ENCODE data around the gene MIGA2. TPM values are rescaled to one million over a fixed set of nuclear protein-coding genes. Genes with fewer than 3 reads are reported as not detected.

MIGA2 gene
- total RNA-seq, 1 experiment from 2014 or later, result 23.7 TPM

DNA sequence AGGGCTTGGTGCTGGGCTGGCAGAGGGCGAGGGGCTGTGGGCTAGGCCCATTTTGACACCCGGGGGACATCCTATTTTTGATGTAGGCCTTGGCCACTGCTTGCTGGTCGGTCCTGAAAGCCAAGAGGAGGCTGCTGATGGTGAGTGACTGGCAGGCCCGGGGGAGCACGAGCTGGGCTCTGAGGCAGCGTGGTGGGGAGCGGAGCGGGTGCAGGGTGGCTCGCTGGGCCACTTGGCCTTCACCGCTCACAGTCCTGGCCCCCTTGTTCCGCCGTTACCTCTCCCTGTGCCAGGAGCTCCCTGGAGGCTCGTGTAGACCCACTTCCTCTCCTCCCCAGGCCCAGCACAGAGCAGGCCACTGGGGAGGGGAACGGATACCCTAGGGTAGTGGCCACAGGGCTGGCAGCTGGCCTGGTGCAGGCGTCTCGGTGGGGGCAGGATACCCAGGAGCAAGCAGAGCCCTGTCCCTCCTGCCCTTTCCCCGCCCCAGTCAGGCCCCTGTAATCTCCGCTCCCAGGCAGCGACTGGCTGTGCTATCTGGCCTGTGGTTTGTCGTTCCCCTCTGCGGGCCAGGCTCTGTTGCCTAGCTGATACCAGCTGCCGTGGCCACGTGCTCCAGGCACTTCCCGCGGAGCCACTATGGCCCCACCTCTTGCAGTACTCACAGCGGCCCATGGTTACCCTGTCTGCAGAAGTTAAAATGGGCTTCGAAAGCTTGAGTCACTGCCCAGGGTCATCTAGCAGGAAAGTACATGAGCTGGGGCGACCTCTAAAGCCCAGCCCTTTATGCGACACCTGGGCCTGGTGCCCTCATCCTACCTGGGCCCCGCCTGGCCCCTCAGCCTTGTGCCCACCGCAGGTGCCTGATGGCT is 32.8 kb downstream of the MIGA2 start:
- RAD21 ChIA-PET (ENCODE audit: low non-redundant PET in 1 of 2, low total read pairs in 2 of 2, uncharacterized antibody in 2 of 2, unreplicated experiment in 2 of 2), result no interaction called here

More for the DNA sequence above, 32.8 kb downstream of the MIGA2 start:
- TF ChIP-seq, protein P1, sequence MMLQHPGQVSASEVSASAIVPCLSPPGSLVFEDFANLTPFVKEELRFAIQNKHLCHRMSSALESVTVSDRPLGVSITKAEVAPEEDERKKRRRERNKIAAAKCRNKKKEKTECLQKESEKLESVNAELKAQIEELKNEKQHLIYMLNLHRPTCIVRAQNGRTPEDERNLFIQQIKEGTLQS (IDR thresholded peaks at IDR 0.05), result no peak
- TF ChIP-seq TCF7L2 (IDR thresholded peaks at IDR 0.05; ENCODE audit: borderline replicate concordance, extremely low read depth, insufficient read depth, insufficient read length), result no peak
- TF ChIP-seq EZH2phosphoT487 (IDR thresholded peaks at IDR 0.05; ENCODE audit: borderline replicate concordance), result no peak
- no peak for TF ChIP-seq SP1 (IDR thresholded peaks at IDR 0.05; ENCODE audit: low read depth)
- TF ChIP-seq SRF (IDR thresholded peaks at IDR 0.05; ENCODE audit: low read depth), result no peak
- TF ChIP-seq RAD21 (IDR thresholded peaks at IDR 0.05; ENCODE audit: low read depth), result no peak
- TF ChIP-seq CTCF (IDR thresholded peaks at IDR 0.05 in 2 of 3, conservative IDR thresholded peaks at IDR 0.05 in 1 of 3; ENCODE audit: borderline replicate concordance in 1 of 3, insufficient read depth in 1 of 3, low read depth in 2 of 3, low read length in 2 of 3), result no peak
- no peak for TF ChIP-seq YY1 (IDR thresholded peaks at IDR 0.05; ENCODE audit: extremely low read depth, insufficient replicate concordance, low read depth, low read length)
- no peak for TF ChIP-seq FOSL1 (IDR thresholded peaks at IDR 0.05; ENCODE audit: low read depth)
- TF ChIP-seq ZFX (IDR thresholded peaks at IDR 0.05), result no peak
- TF ChIP-seq, protein P2, sequence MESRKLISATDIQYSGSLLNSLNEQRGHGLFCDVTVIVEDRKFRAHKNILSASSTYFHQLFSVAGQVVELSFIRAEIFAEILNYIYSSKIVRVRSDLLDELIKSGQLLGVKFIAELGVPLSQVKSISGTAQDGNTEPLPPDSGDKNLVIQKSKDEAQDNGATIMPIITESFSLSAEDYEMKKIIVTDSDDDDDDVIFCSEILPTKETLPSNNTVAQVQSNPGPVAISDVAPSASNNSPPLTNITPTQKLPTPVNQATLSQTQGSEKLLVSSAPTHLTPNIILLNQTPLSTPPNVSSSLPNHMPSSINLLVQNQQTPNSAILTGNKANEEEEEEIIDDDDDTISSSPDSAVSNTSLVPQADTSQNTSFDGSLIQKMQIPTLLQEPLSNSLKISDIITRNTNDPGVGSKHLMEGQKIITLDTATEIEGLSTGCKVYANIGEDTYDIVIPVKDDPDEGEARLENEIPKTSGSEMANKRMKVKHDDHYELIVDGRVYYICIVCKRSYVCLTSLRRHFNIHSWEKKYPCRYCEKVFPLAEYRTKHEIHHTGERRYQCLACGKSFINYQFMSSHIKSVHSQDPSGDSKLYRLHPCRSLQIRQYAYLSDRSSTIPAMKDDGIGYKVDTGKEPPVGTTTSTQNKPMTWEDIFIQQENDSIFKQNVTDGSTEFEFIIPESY (IDR thresholded peaks at IDR 0.05; ENCODE audit: extremely low read depth, insufficient replicate concordance, low read length), result no peak
- no peak for TF ChIP-seq SIN3A (IDR thresholded peaks at IDR 0.05; ENCODE audit: low read depth)
- TF ChIP-seq CEBPB (IDR thresholded peaks at IDR 0.05; ENCODE audit: low read depth), result no peak
- no peak for TF ChIP-seq EZH2 (IDR thresholded peaks at IDR 0.05)
- TF ChIP-seq, protein P3, sequence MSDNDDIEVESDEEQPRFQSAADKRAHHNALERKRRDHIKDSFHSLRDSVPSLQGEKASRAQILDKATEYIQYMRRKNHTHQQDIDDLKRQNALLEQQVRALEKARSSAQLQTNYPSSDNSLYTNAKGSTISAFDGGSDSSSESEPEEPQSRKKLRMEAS (IDR thresholded peaks at IDR 0.05), result no peak
- Histone ChIP-seq H2AFZ (ENCODE audit: low read depth, low read length, poor library complexity, severe bottlenecking) (no peak overlapping the region), H3K4me3 (replicated peaks in 1 of 2; ENCODE audit: low read depth in 1 of 2, low read length in 2 of 2) (no peak overlapping the region), H3K9me3 (ENCODE audit: control insufficient read depth in 1 of 2, insufficient read depth in 1 of 2, low read depth in 1 of 2, low read length in 2 of 2) (no peaks in the 10 kb centered on the region), H3K27ac (ENCODE audit: low read depth, low read length) (no peak overlapping the region), H4K20me1 (ENCODE audit: insufficient read depth) (no peaks in the 10 kb centered on the region), H3K9me2 (ENCODE audit: insufficient read depth) (no peaks in the 10 kb centered on the region), H3K27me3 (ENCODE audit: insufficient read depth, low read length) (no peaks in the 10 kb centered on the region), H3K9ac (ENCODE audit: low read length) (no peak overlapping the region), H3K79me2 (ENCODE audit: insufficient read depth, low read length) (no peaks in the 10 kb centered on the region), H3K36me3 (ENCODE audit: control insufficient read depth in 1 of 2, insufficient read depth in 2 of 2, low read length in 2 of 2) (no peaks in the 10 kb centered on the region), H3K4me1 (ENCODE audit: control insufficient read depth in 1 of 2, insufficient read depth in 2 of 2, low read length in 2 of 2) (no peaks in the 10 kb centered on the region), H3K4me2 (ENCODE audit: low read length) (no peak overlapping the region)
- DNase-seq (ENCODE audit: low read depth, low spot score) (no peak), ATAC-seq (no peak)
- intact Hi-C loops (cut with micrococcal nuclease), result no loop called here
- no TSS peak for BruUV-seq (replicated peaks)
- ChIA-PET CTCF (no interaction called here), POLR2A (no interaction called here)
